K562 (cell line): ENCODE results near the gene FBXO8. TPM values are rescaled to one million over a fixed set of nuclear protein-coding genes. Genes with fewer than 3 reads are reported as not detected.

Source experiments
- NFXL1 ChIP-seq: fragments of 450-650 bp; formaldehyde crosslinking; IDR thresholded peaks from 2 replicates; pipeline ENCODE4 v1.4.0; 2021; ENCODE audit warnings: mild to moderate bottlenecking
- REST ChIP-seq, 2 experiments: fragments of 450-650 bp; formaldehyde crosslinking in 1 of 2; IDR thresholded peaks; 2 replicates each; pipeline versions ENCODE4 v1.4.0 to v1.6.1; 2014 to 2020; ENCODE audit warnings: mild to moderate bottlenecking in 2 of 2, borderline replicate concordance in 1 of 2, low read depth in 1 of 2
- polyA plus RNA-seq, 8 experiments: library from polyadenylated mRNA; depleted of rRNA in 4 of 8; stranded (reverse) in 5 of 8; unstranded in 3 of 8; fragments of >200 nt; fragmentation: Nextera tagmentation in 2 of 8; fragmentation: Illumina TruSeq in 1 of 8; extraction: Ambion mirVana in 2 of 8; extraction: Trizol in 1 of 8; gene quantifications; 2 replicates each; pipeline versions ENCODE4 v1.2.1 to v1.2.3, GENCODE V29; 2011 to 2014; ENCODE audit warnings: inconsistent platforms in 1 of 8, missing spikeins in 1 of 8
- total RNA-seq, 7 experiments: library from RNA; depleted of rRNA in 6 of 7; stranded (reverse); fragments of >200 nt in 6 of 7; fragmentation: Illumina TruSeq in 2 of 7; extraction: Trizol in 2 of 7; gene quantifications; 2 replicates each; pipeline versions ENCODE4 v1.2.1 to v1.2.3, GENCODE V29; 2011 to 2021; ENCODE audit warnings: low replicate concordance in 1 of 7

The FBXO8 gene
- total and polyA plus RNA-seq, 9 of the 15 experiments (the other 6 are each of a cell fraction or from before 2014, with no cell fraction given): 12.9 to 27.1 (median 14.8) TPM

- TF ChIP-seq REST (IDR thresholded peaks at IDR 0.05; ENCODE audit: borderline replicate concordance) (no peak), REST (CRISPR knock-in tag; IDR thresholded peaks at IDR 0.05; ENCODE audit: low read depth) (no peak), NFXL1 (CRISPR knock-in tag) (no peak)
Measured at GRCh38 chr4:174216799-174217272, 66.6 kb downstream of the FBXO8 start (continued).
